K562 (cell line): ENCODE measurements around the gene NYAP1. TPM values are rescaled to one million over a fixed set of nuclear protein-coding genes. Genes with fewer than 3 reads are reported as not detected.
A peak's percentile ranks its signal among the peaks of the same experiment; 100 is the strongest.

Experiments used
- ARID4B ChIP-seq: sonication (generic); formaldehyde crosslinking; IDR thresholded peaks from 2 replicates; pipeline ENCODE4 v1.8.0; 2022; ENCODE audit warnings: mild to moderate bottlenecking, missing genetic modification reagents
- DPF2 ChIP-seq: fragments of 450-650 bp; IDR thresholded peaks from 2 replicates; pipeline ENCODE4 v1.6.1; 2016
- EP400 ChIP-seq: fragments of 450-650 bp; IDR thresholded peaks from 2 replicates; pipeline ENCODE4 v1.6.1; 2017; ENCODE audit warnings: antibody characterized with exemption, mild to moderate bottlenecking, moderate library complexity
- HMG20B ChIP-seq: fragments of 250-450 bp; sonication (Bioruptor Pico); IDR thresholded peaks from 2 replicates; pipeline ENCODE4 v1.5.0; 2021; ENCODE audit warnings: mild to moderate bottlenecking
- NFATC3 ChIP-seq: fragments of 450-650 bp; IDR thresholded peaks from 2 replicates; pipeline ENCODE4 v1.6.1; 2017; ENCODE audit warnings: mild to moderate bottlenecking
- NR2C1 ChIP-seq, 2 experiments: fragments of 450-650 bp; IDR thresholded peaks; 2 replicates each; pipeline ENCODE4 v1.6.1; 2017; ENCODE audit warnings: mild to moderate bottlenecking in 2 of 2, antibody characterized with exemption in 1 of 2, inconsistent platforms in 1 of 2, missing compliant biosample characterization in 1 of 2, missing genetic modification characterization in 1 of 2
- POLR3A ChIP-seq: IDR thresholded peaks from 2 replicates; pipeline ENCODE4 v1.6.1; 2011; ENCODE audit warnings: borderline replicate concordance, mild to moderate bottlenecking, moderate library complexity; ENCODE audit not compliant: insufficient read length, insufficient read depth; ENCODE audit errors: extremely low read depth
- TCF7 ChIP-seq: sonication (generic); IDR thresholded peaks from 2 replicates; pipeline ENCODE4 v1.6.1; 2016; ENCODE audit warnings: antibody characterized with exemption, borderline replicate concordance
- ZBTB5 ChIP-seq: fragments of 450-650 bp; IDR thresholded peaks from 2 replicates; pipeline ENCODE4 v1.6.1; 2017; ENCODE audit warnings: antibody characterized with exemption
- ZC3H11A ChIP-seq: IDR thresholded peaks from 2 replicates; pipeline ENCODE4 v1.6.1; 2012; ENCODE audit warnings: low read depth, low read length, improper control_type of control experiment
- ZNF311 ChIP-seq: fragments of 250-450 bp; sonication (Bioruptor Pico); IDR thresholded peaks from 2 replicates; pipeline ENCODE4 v1.4.0; 2020; ENCODE audit warnings: mild to moderate bottlenecking, moderate library complexity
- ZNF436 ChIP-seq: fragments of 250-450, 450-650 bp; sonication (Bioruptor Pico); formaldehyde crosslinking; IDR thresholded peaks from 2 replicates; pipeline ENCODE4 v1.7.0; 2020; ENCODE audit warnings: mild to moderate bottlenecking
- polyA plus RNA-seq, 8 experiments: library from polyadenylated mRNA; depleted of rRNA in 4 of 8; stranded (reverse) in 5 of 8; unstranded in 3 of 8; fragments of >200 nt; fragmentation: Nextera tagmentation in 2 of 8; fragmentation: Illumina TruSeq in 1 of 8; extraction: Ambion mirVana in 2 of 8; extraction: Trizol in 1 of 8; gene quantifications; 2 replicates each; pipeline versions ENCODE4 v1.2.1 to v1.2.3, GENCODE V29; 2011 to 2014; ENCODE audit warnings: inconsistent platforms in 1 of 8, missing spikeins in 1 of 8
- total RNA-seq, 7 experiments: library from RNA; depleted of rRNA in 6 of 7; stranded (reverse); fragments of >200 nt in 6 of 7; fragmentation: Illumina TruSeq in 2 of 7; extraction: Trizol in 2 of 7; gene quantifications; 2 replicates each; pipeline versions ENCODE4 v1.2.1 to v1.2.3, GENCODE V29; 2011 to 2021; ENCODE audit warnings: low replicate concordance in 1 of 7
- TF ChIP-seq, protein P1 (sequence below): fragments of 250-450 bp; sonication (Bioruptor Pico); IDR thresholded peaks from 2 replicates; pipeline ENCODE4 v1.9.0; 2021; ENCODE audit warnings: mild to moderate bottlenecking, inconsistent platforms
- TF ChIP-seq, protein P2 (sequence below): fragments of 450-650 bp; conservative IDR thresholded peaks from 2 replicates; pipeline ENCODE4 v1.6.1; 2016; ENCODE audit warnings: missing genetic modification characterization, low read depth, mild to moderate bottlenecking, missing compliant biosample characterization, moderate library complexity
- TF ChIP-seq, protein P3 (sequence below): sonication (generic); formaldehyde crosslinking; IDR thresholded peaks from 2 replicates; pipeline ENCODE4 v1.8.1; 2023; ENCODE audit warnings: mild to moderate bottlenecking, missing genetic modification reagents

Gene NYAP1
- total and polyA plus RNA-seq, 9 of the 15 experiments (the other 6 are each of a cell fraction or from before 2014, with no cell fraction given), result 0.11 to 0.88 (median 0.22) TPM; not detected in 2

GRCh38 chr7:100478958-100479660 is 4.6 kb upstream of the NYAP1 start, which contains the start of gene TSC22D4 (continued):
- TF ChIP-seq, protein P1, sequence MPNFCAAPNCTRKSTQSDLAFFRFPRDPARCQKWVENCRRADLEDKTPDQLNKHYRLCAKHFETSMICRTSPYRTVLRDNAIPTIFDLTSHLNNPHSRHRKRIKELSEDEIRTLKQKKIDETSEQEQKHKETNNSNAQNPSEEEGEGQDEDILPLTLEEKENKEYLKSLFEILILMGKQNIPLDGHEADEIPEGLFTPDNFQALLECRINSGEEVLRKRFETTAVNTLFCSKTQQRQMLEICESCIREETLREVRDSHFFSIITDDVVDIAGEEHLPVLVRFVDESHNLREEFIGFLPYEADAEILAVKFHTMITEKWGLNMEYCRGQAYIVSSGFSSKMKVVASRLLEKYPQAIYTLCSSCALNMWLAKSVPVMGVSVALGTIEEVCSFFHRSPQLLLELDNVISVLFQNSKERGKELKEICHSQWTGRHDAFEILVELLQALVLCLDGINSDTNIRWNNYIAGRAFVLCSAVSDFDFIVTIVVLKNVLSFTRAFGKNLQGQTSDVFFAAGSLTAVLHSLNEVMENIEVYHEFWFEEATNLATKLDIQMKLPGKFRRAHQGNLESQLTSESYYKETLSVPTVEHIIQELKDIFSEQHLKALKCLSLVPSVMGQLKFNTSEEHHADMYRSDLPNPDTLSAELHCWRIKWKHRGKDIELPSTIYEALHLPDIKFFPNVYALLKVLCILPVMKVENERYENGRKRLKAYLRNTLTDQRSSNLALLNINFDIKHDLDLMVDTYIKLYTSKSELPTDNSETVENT (CRISPR knock-in tag), result peak; percentile 81
- TF ChIP-seq, protein P2, sequence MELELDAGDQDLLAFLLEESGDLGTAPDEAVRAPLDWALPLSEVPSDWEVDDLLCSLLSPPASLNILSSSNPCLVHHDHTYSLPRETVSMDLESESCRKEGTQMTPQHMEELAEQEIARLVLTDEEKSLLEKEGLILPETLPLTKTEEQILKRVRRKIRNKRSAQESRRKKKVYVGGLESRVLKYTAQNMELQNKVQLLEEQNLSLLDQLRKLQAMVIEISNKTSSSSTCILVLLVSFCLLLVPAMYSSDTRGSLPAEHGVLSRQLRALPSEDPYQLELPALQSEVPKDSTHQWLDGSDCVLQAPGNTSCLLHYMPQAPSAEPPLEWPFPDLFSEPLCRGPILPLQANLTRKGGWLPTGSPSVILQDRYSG (tag), result no peak
- TF ChIP-seq ZBTB5 (0 out of 2 replicates have a peak, but pooled peaks have one; percentile 26), NFATC3 (no peak), TCF7 (peak; percentile 51; the same call in 1 of the 2 replicates), ZNF436 (CRISPR knock-in tag) (no peak), NR2C1 (IDR thresholded peaks at IDR 0.05) (0 out of 2 replicates have a peak, but pooled peaks have one; percentile 35), NR2C1 (tag; IDR thresholded peaks at IDR 0.05) (no peak), DPF2 (peak; percentile 91), ARID4B (peak; percentile 83; the same call in 1 of the 2 replicates), POLR3A (no peak), ZC3H11A (no peak), ZNF311 (CRISPR knock-in tag) (no peak), EP400 (peak; percentile 89), HMG20B (CRISPR knock-in tag) (no peak)
- TF ChIP-seq, protein P3, sequence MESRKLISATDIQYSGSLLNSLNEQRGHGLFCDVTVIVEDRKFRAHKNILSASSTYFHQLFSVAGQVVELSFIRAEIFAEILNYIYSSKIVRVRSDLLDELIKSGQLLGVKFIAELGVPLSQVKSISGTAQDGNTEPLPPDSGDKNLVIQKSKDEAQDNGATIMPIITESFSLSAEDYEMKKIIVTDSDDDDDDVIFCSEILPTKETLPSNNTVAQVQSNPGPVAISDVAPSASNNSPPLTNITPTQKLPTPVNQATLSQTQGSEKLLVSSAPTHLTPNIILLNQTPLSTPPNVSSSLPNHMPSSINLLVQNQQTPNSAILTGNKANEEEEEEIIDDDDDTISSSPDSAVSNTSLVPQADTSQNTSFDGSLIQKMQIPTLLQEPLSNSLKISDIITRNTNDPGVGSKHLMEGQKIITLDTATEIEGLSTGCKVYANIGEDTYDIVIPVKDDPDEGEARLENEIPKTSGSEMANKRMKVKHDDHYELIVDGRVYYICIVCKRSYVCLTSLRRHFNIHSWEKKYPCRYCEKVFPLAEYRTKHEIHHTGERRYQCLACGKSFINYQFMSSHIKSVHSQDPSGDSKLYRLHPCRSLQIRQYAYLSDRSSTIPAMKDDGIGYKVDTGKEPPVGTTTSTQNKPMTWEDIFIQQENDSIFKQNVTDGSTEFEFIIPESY (CRISPR knock-in tag), result peak; percentile 70; the same call in 1 of the 2 replicates
